Activated CD8-positive, alpha-beta memory T cell treated with anti-CD3 and anti-CD28 coated beads for 4 hours (primary cell): ENCODE data around the gene RAB1A.
"Not testable (repeated sequence)": the region's sequence is repeated elsewhere in the genome, so short reads cannot be mapped to it uniquely, and the experiment has no call there.

Source experiments
- DNase-seq, 2 donors: peaks; one replicate each; pipeline ENCODE4 v3.0.0-alpha.2; 2020; ENCODE audit warnings: low read depth in 2 of 2

The RAB1A gene

GRCh38 chr2:65136253-65136652, 6.3 kb upstream of the RAB1A start:
- no peak for DNase-seq

- no peak for DNase-seq
Observed at GRCh38 chr2:65134158-65134557, 4.3 kb upstream of the RAB1A start.

GRCh38 chr2:65133626-65134025, 3.7 kb upstream of the RAB1A start:
- no peak for DNase-seq

GRCh38 chr2:65132930-65133329, 3.0 kb upstream of the RAB1A start:
- not testable (repeated sequence) for DNase-seq

GRCh38 chr2:65130664-65131175, 814 bp upstream of the RAB1A start:
- DNase-seq: no peak

DNA sequence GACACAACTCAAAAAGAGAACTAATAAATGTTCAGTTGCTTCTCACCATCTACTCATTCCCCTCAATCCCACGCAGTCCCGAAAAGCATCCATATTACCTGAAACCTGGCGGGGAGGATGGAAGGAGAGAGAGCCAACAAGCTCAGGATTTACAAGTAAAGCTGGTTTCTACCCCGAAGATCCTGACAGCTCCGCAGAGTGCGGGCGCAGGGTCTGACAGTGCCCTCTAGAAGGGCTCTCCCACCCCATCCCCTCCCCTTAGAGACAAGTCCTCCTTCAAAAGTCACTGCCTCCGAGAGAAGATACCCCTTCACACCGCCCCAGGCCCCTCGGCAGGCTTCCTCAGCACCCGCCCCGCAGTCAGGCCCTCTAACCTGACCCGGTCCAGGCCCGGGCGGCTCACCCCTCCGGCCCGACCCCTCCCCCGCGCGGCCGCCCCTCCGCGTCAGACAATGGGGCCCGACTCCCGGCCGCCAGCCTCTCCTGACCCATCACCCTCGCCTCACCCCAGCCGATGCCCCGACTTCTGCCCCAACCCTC, 550 bp downstream of the RAB1A start:
- DNase-seq: peak in 1 of 2 donors; percentile 3

- no peak for DNase-seq
Observed at GRCh38 chr2:65128297-65129190, 1.4 kb downstream of the RAB1A start.

DNA sequence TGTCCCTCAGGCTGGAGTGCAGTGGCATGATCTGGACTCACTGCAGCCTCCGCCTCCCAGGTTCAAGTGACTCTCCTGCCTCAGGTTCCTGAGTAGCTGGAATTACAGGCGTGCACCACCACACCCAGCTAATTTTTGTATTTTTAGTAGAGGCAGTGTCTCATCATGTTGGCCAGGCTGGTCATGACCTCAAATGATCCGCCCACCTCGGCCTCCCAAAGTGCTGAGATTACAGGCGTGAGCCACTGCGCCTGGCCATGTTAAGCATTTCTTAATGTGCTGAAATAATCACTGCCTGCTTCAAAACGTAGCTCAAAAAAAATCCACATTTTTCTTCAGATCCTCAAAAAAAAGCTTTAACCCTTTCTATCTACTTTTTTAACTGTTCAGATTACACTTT, 4.4 kb downstream of the RAB1A start:
- not testable (repeated sequence) for DNase-seq

DNA sequence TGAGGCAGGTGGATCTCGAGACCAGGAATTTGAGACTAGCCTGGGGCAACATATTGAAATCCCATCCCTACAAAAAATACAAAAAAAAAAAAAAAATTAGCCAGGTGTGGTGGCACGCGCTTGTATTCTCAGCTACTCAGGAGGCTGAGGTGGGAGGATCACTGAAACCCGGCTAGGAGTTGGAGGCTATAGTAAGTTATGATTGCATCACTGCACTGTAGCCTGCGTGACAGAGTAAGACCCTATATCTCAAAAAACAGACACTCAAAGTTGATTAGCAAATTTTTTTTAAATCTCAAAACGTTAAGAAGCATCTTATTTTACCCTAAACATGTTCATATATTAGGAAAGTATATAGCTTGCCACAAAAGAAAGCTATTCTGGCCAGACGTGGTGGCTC, 7.6 kb downstream of the RAB1A start:
- DNase-seq: no peak

DNA sequence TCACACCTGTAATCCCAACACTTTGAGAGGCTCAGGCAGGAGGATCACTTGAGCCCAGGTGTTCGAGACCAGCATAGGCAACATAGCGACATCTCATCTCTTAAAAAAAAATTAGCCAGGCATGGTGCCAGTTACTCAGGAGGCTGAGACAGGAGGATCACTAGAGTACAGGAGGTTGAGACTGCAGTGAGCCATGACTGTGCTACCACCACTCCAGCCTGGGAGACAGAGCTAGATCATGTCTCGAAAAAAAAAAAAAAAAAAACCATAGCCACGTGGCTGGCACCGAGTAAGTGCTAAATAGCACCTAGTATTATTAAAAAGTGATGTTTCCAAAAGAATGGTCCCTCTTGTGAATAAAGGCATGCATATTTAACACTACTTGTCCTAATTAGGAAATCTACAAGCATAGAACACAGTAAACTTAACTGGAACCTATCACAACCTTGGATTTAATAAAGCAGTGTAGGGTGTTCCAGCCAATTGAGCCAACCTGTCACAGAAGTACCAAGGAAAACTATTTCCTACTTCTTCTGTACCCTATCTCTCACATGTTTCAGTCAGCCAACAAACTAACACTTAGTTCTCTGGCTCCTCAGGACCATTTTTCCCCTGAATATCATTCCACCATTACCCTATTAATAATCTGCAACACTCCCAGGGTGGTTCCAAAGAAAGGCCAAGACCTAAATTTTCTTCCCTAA, 8.8 kb downstream of the RAB1A start:
- no peak for DNase-seq

DNA sequence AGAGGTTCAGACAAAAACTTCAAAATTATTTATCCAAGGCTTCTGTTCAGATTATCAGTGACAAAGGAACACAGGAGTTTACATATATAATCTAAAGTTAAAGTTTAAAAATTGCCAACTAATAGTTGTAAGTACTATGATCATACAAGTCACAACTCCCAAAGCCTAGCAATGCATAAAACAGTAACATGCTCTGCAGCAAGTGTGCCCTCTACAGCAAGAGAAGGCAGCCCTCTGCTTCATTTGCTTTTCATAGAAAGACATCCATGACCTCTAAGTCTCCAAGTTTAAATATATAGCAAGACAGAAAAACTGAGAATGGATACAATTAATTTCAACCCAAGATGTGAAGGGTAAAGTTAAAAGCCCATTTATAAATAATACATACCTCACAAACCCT, 13.3 kb downstream of the RAB1A start:
- no peak for DNase-seq

DNA sequence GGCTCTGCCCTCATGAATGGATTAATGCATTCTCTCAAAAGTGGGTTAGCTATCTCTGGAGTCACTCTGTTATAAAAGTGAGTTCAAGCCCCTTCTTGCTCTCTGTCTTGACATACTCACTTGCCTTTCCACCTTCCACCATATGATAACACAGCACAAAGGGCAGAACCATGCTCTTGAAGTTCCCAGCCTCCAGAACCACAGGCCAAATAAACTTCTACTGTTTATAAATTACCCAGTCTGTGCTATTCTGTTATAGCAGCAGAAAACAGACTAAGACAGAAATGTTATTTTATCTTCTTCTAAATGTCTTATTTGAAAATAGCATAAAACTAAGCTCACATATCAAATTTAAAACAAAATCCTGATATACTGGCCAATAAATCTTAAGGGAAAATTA, 15.0 kb downstream of the RAB1A start:
- no peak for DNase-seq

GRCh38 chr2:65113816-65114215, 16.1 kb downstream of the RAB1A start:
- DNase-seq: no peak

DNA sequence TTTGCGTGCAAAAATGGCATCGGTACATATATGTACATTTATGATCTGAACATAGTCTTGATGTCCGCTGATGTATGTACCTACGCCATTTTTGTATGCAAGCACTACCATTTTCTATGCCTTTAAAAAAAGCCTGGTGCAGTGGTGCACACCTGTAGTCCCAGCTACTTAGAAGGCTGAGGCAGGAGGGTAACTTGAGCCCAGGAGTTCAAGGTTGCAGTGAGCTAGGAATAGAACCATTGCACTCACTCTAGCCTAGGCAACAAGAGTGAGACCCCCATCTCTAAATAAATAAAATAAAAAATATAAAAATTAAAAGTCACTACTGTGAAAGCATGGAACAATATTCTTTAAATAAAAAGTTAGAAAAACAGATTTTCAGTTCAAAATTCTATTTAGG, 16.7 kb downstream of the RAB1A start:
- no peak for DNase-seq

- DNase-seq: no peak
Observed at GRCh38 chr2:65112633-65113032, 17.3 kb downstream of the RAB1A start.

GRCh38 chr2:65108780-65109179, 21.1 kb downstream of the RAB1A start:
- no peak for DNase-seq

DNA sequence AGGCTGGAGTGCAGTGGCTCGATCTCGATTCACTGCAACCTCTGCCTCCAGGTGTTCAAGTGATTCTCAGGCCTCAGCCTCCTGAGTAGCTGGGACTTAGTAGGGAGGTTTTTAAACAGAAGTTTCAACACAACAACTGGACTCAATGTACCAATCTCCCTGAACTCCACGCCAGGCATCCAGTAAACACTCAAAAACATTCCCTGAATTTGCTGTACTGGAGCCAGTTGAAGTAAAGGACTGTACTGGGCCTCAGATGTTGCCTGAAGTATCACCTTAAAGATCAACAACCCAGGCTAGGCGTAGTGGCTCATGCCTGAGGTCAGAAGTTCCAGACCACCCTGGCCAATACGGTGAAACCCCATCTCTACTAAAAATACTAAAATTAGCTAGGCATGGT, 22.4 kb downstream of the RAB1A start:
- DNase-seq: no peak

- DNase-seq: no peak
Observed at GRCh38 chr2:65103013-65103715, 26.7 kb downstream of the RAB1A start.

GRCh38 chr2:65101071-65101470, 28.8 kb downstream of the RAB1A start:
- no peak for DNase-seq

- DNase-seq: no peak
Observed at GRCh38 chr2:65098741-65099140, 31.2 kb downstream of the RAB1A start.

DNA sequence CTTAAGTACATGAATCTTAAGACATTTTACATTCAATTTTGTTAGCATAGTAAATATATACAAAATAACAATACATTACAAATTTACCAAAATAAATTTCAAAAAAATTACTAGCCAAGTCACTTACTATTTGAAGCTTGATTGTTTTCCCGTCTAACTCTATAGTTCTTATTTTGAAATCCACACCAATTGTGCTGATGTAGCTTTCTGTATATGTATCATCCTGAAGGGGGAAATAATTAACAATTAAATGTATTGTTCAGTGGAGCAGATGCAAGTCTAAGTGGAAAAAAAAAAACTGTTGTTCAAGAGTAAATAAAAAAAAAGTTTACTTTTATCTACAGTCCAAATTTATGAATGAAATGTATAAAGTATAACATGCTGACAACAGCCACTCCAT, 32.1 kb downstream of the RAB1A start:
- DNase-seq: no peak

DNA sequence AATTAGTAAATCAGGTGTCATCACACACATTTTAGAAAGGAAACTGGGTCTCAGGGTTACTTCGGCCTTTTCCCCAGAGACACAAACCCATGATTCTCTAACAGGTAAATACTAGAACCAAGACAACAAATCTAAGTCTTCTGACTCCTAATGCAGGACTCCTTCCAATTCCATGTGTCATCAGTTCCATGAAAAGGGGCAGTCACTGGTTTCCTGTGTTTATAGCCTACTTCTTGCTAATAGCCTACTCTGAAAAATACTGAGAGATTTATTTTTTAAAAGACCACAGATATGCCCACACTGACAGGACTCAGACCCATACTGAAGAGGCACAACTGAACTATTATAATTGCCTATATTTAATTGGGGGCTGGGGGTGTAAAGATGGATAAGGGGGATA, 33.0 kb downstream of the RAB1A start:
- no peak for DNase-seq
